Measurements from ENCODE around the gene HNF1B.
A peak's percentile ranks its signal among the peaks of the same experiment; 100 is the strongest.

Gene HNF1B

GRCh38 chr17:37759014-37759637, 14.3 kb upstream of the HNF1B start:
- no peak for DNase-seq

- DNase-seq: no peak
These were observed 11.2 kb upstream of the HNF1B start for GRCh38 chr17:37756051-37756450.

- DNase-seq: no peak
These were observed 10.6 kb upstream of the HNF1B start for GRCh38 chr17:37755455-37755854.

- DNase-seq: no peak
These were observed 9.5 kb upstream of the HNF1B start for GRCh38 chr17:37754363-37754762.

- no peak for DNase-seq
These were observed 7.6 kb upstream of the HNF1B start for GRCh38 chr17:37752482-37752881.

- no peak for DNase-seq
These were observed 6.1 kb upstream of the HNF1B start for GRCh38 chr17:37750768-37751475.

GRCh38 chr17:37750292-37750691, 5.4 kb upstream of the HNF1B start:
- no peak for DNase-seq

GRCh38 chr17:37747222-37747621, 2.4 kb upstream of the HNF1B start:
- no peak for DNase-seq

GRCh38 chr17:37746617-37747016, 1.8 kb upstream of the HNF1B start:
- DNase-seq: no peak

GRCh38 chr17:37745801-37746426, 1.1 kb upstream of the HNF1B start:
- no peak for DNase-seq

GRCh38 chr17:37744633-37744927, 279 bp downstream of the HNF1B start:
- DNase-seq: no peak

GRCh38 chr17:37743875-37744632, 805 bp downstream of the HNF1B start:
- peak; percentile 24 for DNase-seq

- peak; percentile 54 for DNase-seq
These were observed 1.3 kb downstream of the HNF1B start for GRCh38 chr17:37743612-37743874.

- peak; percentile 45 for DNase-seq
These were observed 1.9 kb downstream of the HNF1B start for GRCh38 chr17:37742762-37743611.

- peak; percentile 44 for DNase-seq
These were observed 2.6 kb downstream of the HNF1B start for GRCh38 chr17:37742116-37742761.

- peak; percentile 44 for DNase-seq
These were observed 3.3 kb downstream of the HNF1B start for GRCh38 chr17:37741341-37742115.

- DNase-seq: no peak
These were observed 3.9 kb downstream of the HNF1B start for GRCh38 chr17:37740915-37741314.

- DNase-seq: no peak
These were observed 6.9 kb downstream of the HNF1B start for GRCh38 chr17:37737971-37738370.

GRCh38 chr17:37737081-37737480, 7.8 kb downstream of the HNF1B start:
- DNase-seq: peak; percentile 26

- DNase-seq: no peak
These were observed 8.4 kb downstream of the HNF1B start for GRCh38 chr17:37736428-37736827.

GRCh38 chr17:37735165-37735564, 9.7 kb downstream of the HNF1B start:
- no peak for DNase-seq

- no peak for DNase-seq
These were observed 12.5 kb downstream of the HNF1B start for GRCh38 chr17:37732316-37732715.
